Activated CD8-positive, alpha-beta memory T cell treated with anti-CD3 and anti-CD28 coated beads for 4 hours (primary cell): ENCODE measurements around the gene AP1M1.
A peak's percentile ranks its signal among the peaks of the same experiment; 100 is the strongest.

Experiments used
- DNase-seq, 2 donors: peaks; one replicate each; pipeline ENCODE4 v3.0.0-alpha.2; 2020; ENCODE audit warnings: low read depth in 2 of 2

AP1M1 gene

GRCh38 chr19:16185123-16185767 is 12.5 kb upstream of the AP1M1 start, which contains the start of gene FAM32A:
Gene FAM32A, plus strand, starts transcription at chr19:16185410. Its CDS starts 33 bp downstream, at chr19:16185443.
- peak; percentile 98 to 99 for DNase-seq

- DNase-seq = peak in 1 of 2 donors; percentile 25
Observed at GRCh38 chr19:16185768-16186123, 12.0 kb upstream of the AP1M1 start.

GRCh38 chr19:16188521-16188920 is 9.2 kb upstream of the AP1M1 start:
- no peak for DNase-seq

GRCh38 chr19:16190198-16190597 is 7.5 kb upstream of the AP1M1 start:
- DNase-seq = no peak

- no peak for DNase-seq
Observed at GRCh38 chr19:16190736-16191135, 7.0 kb upstream of the AP1M1 start.

- DNase-seq = no peak
Observed at GRCh38 chr19:16191216-16191908, 6.3 kb upstream of the AP1M1 start.

- DNase-seq = no peak
Observed at GRCh38 chr19:16193466-16193865, 4.2 kb upstream of the AP1M1 start.

- DNase-seq = no peak
Observed at GRCh38 chr19:16197188-16197621, 506 bp upstream of the AP1M1 start.

- DNase-seq = no peak
Observed at GRCh38 chr19:16198370-16198651, 600 bp downstream of the AP1M1 start.

GRCh38 chr19:16199275-16199932 is 1.7 kb downstream of the AP1M1 start:
- DNase-seq = no peak

GRCh38 chr19:16200038-16201010 is 2.6 kb downstream of the AP1M1 start:
- no peak for DNase-seq

GRCh38 chr19:16201011-16201391 is 3.3 kb downstream of the AP1M1 start:
- DNase-seq = no peak

- DNase-seq = no peak
Observed at GRCh38 chr19:16202320-16203255, 4.9 kb downstream of the AP1M1 start.

- no peak for DNase-seq
Observed at GRCh38 chr19:16203256-16204004, 5.7 kb downstream of the AP1M1 start.

- no peak for DNase-seq
Observed at GRCh38 chr19:16204005-16204294, 6.2 kb downstream of the AP1M1 start.

- DNase-seq = no peak
Observed at GRCh38 chr19:16205205-16206045, 7.7 kb downstream of the AP1M1 start.

GRCh38 chr19:16206046-16206605 is 8.4 kb downstream of the AP1M1 start:
- no peak for DNase-seq

- no peak for DNase-seq
Observed at GRCh38 chr19:16206637-16207036, 8.9 kb downstream of the AP1M1 start.

GRCh38 chr19:16207063-16207462 is 9.4 kb downstream of the AP1M1 start:
- no peak for DNase-seq
